ENCODE data around the gene PPP1R12C.
"Not testable (repeated sequence)": the region's sequence is repeated elsewhere in the genome, so short reads cannot be mapped to it uniquely, and the experiment has no call there.

Gene PPP1R12C

GRCh38 chr19:55062735-55063491 lies 54.5 kb downstream of the PPP1R12C start, which contains the start of gene RDH13:
TSS of gene RDH13 (minus strand) at chr19:55063148. CDS start at chr19:55063032, 116 bp downstream.
- peak; percentile 93 to 97 (median 96) for DNase-seq
- Histone ChIP-seq H3K27me3 (replicated peaks; ENCODE audit: control insufficient read depth, insufficient read depth, low read length, poor library complexity, severe bottlenecking) (peaks cover 1% of the 10 kb centered on the region), H3K27ac (ENCODE audit: insufficient read depth, low read length, poor library complexity, severe bottlenecking) (peak within 1 kb of the TSS; percentile 60), H3K36me3 (ENCODE audit: control insufficient read depth, insufficient read depth, low read length) (no peaks in the 10 kb centered on the region), H3K4me3 (ENCODE audit: insufficient read depth, low read depth, low read length, poor library complexity, severe bottlenecking) (peak within 1 kb of the TSS; percentile 81), H3K4me1 (ENCODE audit: control insufficient read depth, insufficient read depth, low read length, poor library complexity, severe bottlenecking) (peaks cover 7% of the 10 kb centered on the region), H3K9me3 (ENCODE audit: control insufficient read depth, low read length) (no peaks in the 10 kb centered on the region)

DNA sequence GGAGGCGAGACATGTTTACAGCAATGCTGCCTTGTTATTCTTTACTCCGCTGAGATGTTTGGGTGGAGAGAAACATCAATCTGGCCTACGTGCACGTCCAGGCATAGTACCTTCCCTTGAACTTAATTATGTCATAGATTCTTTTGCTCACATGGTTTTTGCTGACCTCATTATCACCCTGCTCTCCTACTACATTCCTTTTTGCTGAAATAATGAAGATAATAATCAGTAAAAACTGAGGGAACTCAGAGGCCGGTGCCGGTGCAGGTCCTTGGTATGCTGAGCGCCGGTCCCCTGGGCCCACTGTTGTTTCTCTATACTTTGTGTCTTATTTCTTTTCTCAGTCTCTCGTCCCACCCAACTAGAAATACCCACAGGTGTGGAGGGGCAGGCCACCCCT lies 57.1 kb downstream of the PPP1R12C start:
- H3K9me3 ChIP-seq (ENCODE audit: control insufficient read depth, low read length); H3K27me3 ChIP-seq (replicated peaks; ENCODE audit: control insufficient read depth, insufficient read depth, low read length, poor library complexity, severe bottlenecking); DNase-seq; H3K4me1 ChIP-seq (ENCODE audit: control insufficient read depth, insufficient read depth, low read length, poor library complexity, severe bottlenecking); H3K4me3 ChIP-seq (ENCODE audit: insufficient read depth, low read depth, low read length, poor library complexity, severe bottlenecking); H3K27ac ChIP-seq (ENCODE audit: insufficient read depth, low read length, poor library complexity, severe bottlenecking): not testable (repeated sequence)
- H3K36me3 ChIP-seq (ENCODE audit: control insufficient read depth, insufficient read depth, low read length), result peaks cover 19% of the 10 kb centered on the region

GRCh38 chr19:55058781-55059610 lies 58.4 kb downstream of the PPP1R12C start:
- Histone ChIP-seq H3K27ac (ENCODE audit: insufficient read depth, low read length, poor library complexity, severe bottlenecking) (no peak overlapping the region), H3K4me3 (ENCODE audit: insufficient read depth, low read depth, low read length, poor library complexity, severe bottlenecking) (no peak overlapping the region), H3K9me3 (ENCODE audit: control insufficient read depth, low read length) (no peaks in the 10 kb centered on the region), H3K27me3 (replicated peaks; ENCODE audit: control insufficient read depth, insufficient read depth, low read length, poor library complexity, severe bottlenecking) (no peaks in the 10 kb centered on the region), H3K4me1 (ENCODE audit: control insufficient read depth, insufficient read depth, low read length, poor library complexity, severe bottlenecking) (peaks cover 7% of the 10 kb centered on the region), H3K36me3 (ENCODE audit: control insufficient read depth, insufficient read depth, low read length) (peaks cover 20% of the 10 kb centered on the region)
- DNase-seq, result no peak

- Histone ChIP-seq H3K4me3 (ENCODE audit: insufficient read depth, low read depth, low read length, poor library complexity, severe bottlenecking) (no peak overlapping the region), H3K27me3 (replicated peaks; ENCODE audit: control insufficient read depth, insufficient read depth, low read length, poor library complexity, severe bottlenecking) (no peaks in the 10 kb centered on the region), H3K36me3 (ENCODE audit: control insufficient read depth, insufficient read depth, low read length) (peaks cover 36% of the 10 kb centered on the region), H3K9me3 (ENCODE audit: control insufficient read depth, low read length) (no peaks in the 10 kb centered on the region), H3K27ac (ENCODE audit: insufficient read depth, low read length, poor library complexity, severe bottlenecking) (no peak overlapping the region), H3K4me1 (ENCODE audit: control insufficient read depth, insufficient read depth, low read length, poor library complexity, severe bottlenecking) (no peaks in the 10 kb centered on the region)
- no peak for DNase-seq
These were observed 60.6 kb downstream of the PPP1R12C start for GRCh38 chr19:55056827-55057226.

- Histone ChIP-seq H3K4me1 (ENCODE audit: control insufficient read depth, insufficient read depth, low read length, poor library complexity, severe bottlenecking) (no peaks in the 10 kb centered on the region), H3K4me3 (ENCODE audit: insufficient read depth, low read depth, low read length, poor library complexity, severe bottlenecking) (no peak overlapping the region), H3K36me3 (ENCODE audit: control insufficient read depth, insufficient read depth, low read length) (peaks cover 55% of the 10 kb centered on the region), H3K27me3 (replicated peaks; ENCODE audit: control insufficient read depth, insufficient read depth, low read length, poor library complexity, severe bottlenecking) (no peaks in the 10 kb centered on the region), H3K9me3 (ENCODE audit: control insufficient read depth, low read length) (no peaks in the 10 kb centered on the region), H3K27ac (ENCODE audit: insufficient read depth, low read length, poor library complexity, severe bottlenecking) (no peak overlapping the region)
- DNase-seq, result no peak
These were observed 63.7 kb downstream of the PPP1R12C start for GRCh38 chr19:55053735-55054134.

- DNase-seq, result no peak
- H3K4me3 ChIP-seq (ENCODE audit: insufficient read depth, low read depth, low read length, poor library complexity, severe bottlenecking), result no peak overlapping the region
- H3K9me3 ChIP-seq (ENCODE audit: control insufficient read depth, low read length), result no peaks in the 10 kb centered on the region
- no peaks in the 10 kb centered on the region for H3K27me3 ChIP-seq (replicated peaks; ENCODE audit: control insufficient read depth, insufficient read depth, low read length, poor library complexity, severe bottlenecking)
- H3K27ac ChIP-seq (ENCODE audit: insufficient read depth, low read length, poor library complexity, severe bottlenecking), result no peak overlapping the region
- no peaks in the 10 kb centered on the region for H3K4me1 ChIP-seq (ENCODE audit: control insufficient read depth, insufficient read depth, low read length, poor library complexity, severe bottlenecking)
- H3K36me3 ChIP-seq (ENCODE audit: control insufficient read depth, insufficient read depth, low read length), result peaks cover 64% of the 10 kb centered on the region
These were observed 66.5 kb downstream of the PPP1R12C start for GRCh38 chr19:55050749-55051532.

- no peaks in the 10 kb centered on the region for H3K9me3 ChIP-seq (ENCODE audit: control insufficient read depth, low read length)
- H3K4me1 ChIP-seq (ENCODE audit: control insufficient read depth, insufficient read depth, low read length, poor library complexity, severe bottlenecking), result no peaks in the 10 kb centered on the region
- no peaks in the 10 kb centered on the region for H3K27me3 ChIP-seq (replicated peaks; ENCODE audit: control insufficient read depth, insufficient read depth, low read length, poor library complexity, severe bottlenecking)
- H3K4me3 ChIP-seq (ENCODE audit: insufficient read depth, low read depth, low read length, poor library complexity, severe bottlenecking), result no peak overlapping the region
- H3K27ac ChIP-seq (ENCODE audit: insufficient read depth, low read length, poor library complexity, severe bottlenecking), result no peak overlapping the region
- peaks cover 66% of the 10 kb centered on the region for H3K36me3 ChIP-seq (ENCODE audit: control insufficient read depth, insufficient read depth, low read length)
- DNase-seq, result no peak
These were observed 69.0 kb downstream of the PPP1R12C start for GRCh38 chr19:55048446-55048845.

DNA sequence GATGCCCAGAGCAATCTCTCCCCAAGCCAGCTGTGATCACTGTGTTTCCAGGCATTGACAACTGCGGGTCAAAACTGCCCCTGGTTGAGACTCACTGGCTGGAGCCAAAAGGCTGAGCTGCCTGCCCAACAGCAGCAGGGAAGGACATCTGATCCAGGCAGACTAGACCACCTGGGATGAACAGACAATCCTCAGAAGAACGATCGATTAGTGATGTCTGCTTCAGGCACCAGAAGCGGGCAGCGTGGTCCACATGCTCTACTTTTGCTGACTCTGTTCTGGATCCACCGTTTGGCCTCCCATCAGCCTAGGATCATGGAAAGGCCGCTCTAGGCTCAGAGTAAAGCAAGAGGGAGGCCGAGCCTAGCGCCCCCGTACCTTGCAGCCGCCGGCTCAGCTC lies 69.5 kb downstream of the PPP1R12C start:
- Histone ChIP-seq H3K9me3 (ENCODE audit: control insufficient read depth, low read length) (no peaks in the 10 kb centered on the region), H3K36me3 (ENCODE audit: control insufficient read depth, insufficient read depth, low read length) (peaks cover 63% of the 10 kb centered on the region), H3K4me3 (ENCODE audit: insufficient read depth, low read depth, low read length, poor library complexity, severe bottlenecking) (no peak overlapping the region), H3K27ac (ENCODE audit: insufficient read depth, low read length, poor library complexity, severe bottlenecking) (no peak overlapping the region), H3K27me3 (replicated peaks; ENCODE audit: control insufficient read depth, insufficient read depth, low read length, poor library complexity, severe bottlenecking) (no peaks in the 10 kb centered on the region), H3K4me1 (ENCODE audit: control insufficient read depth, insufficient read depth, low read length, poor library complexity, severe bottlenecking) (no peaks in the 10 kb centered on the region)
- DNase-seq, result no peak

GRCh38 chr19:55046975-55047622 lies 70.3 kb downstream of the PPP1R12C start:
- no peaks in the 10 kb centered on the region for H3K27me3 ChIP-seq (replicated peaks; ENCODE audit: control insufficient read depth, insufficient read depth, low read length, poor library complexity, severe bottlenecking)
- peaks cover 7% of the 10 kb centered on the region for H3K4me1 ChIP-seq (ENCODE audit: control insufficient read depth, insufficient read depth, low read length, poor library complexity, severe bottlenecking)
- no peaks in the 10 kb centered on the region for H3K9me3 ChIP-seq (ENCODE audit: control insufficient read depth, low read length)
- H3K36me3 ChIP-seq (ENCODE audit: control insufficient read depth, insufficient read depth, low read length), result peaks cover 59% of the 10 kb centered on the region
- H3K4me3 ChIP-seq (ENCODE audit: insufficient read depth, low read depth, low read length, poor library complexity, severe bottlenecking), result no peak overlapping the region
- no peak for DNase-seq
- H3K27ac ChIP-seq (ENCODE audit: insufficient read depth, low read length, poor library complexity, severe bottlenecking), result no peak overlapping the region

All from effector memory CD4-positive, alpha-beta T cell (primary cell).